NCI-H526 treated with DMSO at 0.1 percent for 48 hours (cell line): ENCODE results near the gene AMBRA1.
"Not testable (repeated sequence)": the region's sequence is repeated elsewhere in the genome, so short reads cannot be mapped to it uniquely, and the experiment has no call there.

ENCODE experiments used
- DNase-seq: peaks from one replicate; lab custom pipeline; 2025; lab: John Stamatoyannopoulos, UW

AMBRA1 gene

GRCh38 chr11:46616551-46617133, 22.8 kb upstream of the AMBRA1 start:
- no peak for DNase-seq

GRCh38 chr11:46615756-46616155, 21.9 kb upstream of the AMBRA1 start:
- no peak for DNase-seq

DNA sequence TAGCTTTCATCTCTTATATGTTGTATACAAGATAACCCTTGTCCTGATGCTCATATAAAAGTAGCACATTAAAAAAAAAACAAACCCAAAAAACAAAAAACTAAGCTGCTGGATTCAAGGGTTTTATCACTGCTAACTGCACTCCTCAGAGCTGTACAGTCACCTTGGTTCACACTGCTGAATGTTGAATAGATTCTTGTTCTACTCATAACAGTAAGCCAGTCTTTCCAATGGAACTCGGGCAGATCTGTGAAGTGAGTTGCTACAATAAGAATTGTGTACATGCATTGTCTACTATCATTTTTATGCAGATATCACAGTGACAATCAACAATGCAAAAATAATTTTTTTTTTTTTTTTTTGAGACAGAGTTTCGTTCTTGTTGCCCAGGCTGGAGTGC, 18.5 kb upstream of the AMBRA1 start:
- DNase-seq, result no peak

- DNase-seq, result no peak
These were observed 17.9 kb upstream of the AMBRA1 start for GRCh38 chr11:46611526-46612304.

GRCh38 chr11:46609386-46609785, 15.6 kb upstream of the AMBRA1 start:
- no peak for DNase-seq

DNA sequence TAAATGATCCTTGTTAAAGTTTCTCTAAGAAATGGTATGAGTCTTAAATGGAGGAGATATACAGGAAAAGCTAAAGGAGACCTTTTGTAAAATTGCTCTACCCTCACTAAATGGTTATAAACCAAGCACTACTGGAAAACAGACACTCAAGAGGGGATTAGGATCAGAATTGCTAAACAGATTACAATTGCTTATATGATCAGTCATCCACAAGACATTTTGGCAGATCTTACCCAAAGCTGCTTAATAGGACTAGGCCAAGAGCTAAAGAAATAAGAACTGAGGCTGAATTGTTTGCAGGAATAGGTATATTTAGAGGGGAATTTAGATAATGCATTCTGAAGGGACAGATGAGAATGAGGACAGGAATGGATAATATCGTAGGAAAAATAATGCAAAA, 13.7 kb upstream of the AMBRA1 start:
- DNase-seq, result no peak

- DNase-seq, result peak; percentile 57
These were observed 11.0 kb upstream of the AMBRA1 start for GRCh38 chr11:46604796-46605195.

DNA sequence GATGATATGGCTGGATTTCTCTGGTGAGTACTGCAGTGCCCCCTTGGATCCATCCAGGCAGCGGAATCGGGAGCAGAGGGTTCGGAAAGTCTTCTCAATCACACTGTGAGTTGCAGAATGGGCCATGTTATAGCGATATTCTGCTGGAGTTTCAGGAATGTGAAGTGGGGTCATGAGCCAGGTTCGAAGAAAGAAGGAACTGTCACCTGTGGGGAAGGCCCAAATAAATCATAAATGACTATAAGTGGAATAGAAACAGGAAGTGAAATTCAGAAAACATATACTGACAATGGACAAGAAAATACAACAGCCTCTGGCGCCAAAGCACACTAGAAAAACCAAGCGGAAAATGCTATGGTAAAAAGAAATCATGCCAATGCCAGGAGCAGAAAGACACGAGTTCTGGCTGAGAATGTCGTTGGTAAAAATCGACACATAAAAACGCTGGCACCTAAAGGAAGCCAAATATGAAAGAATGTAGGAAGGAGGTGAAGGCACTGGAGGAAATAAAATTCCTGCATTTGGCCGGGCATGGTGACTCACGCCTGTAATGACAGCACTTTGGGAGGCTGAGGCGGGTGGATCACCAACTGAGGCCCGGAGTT, 10.0 kb upstream of the AMBRA1 start:
- no peak for DNase-seq

- DNase-seq, result no peak
These were observed 7.3 kb upstream of the AMBRA1 start for GRCh38 chr11:46601129-46601528.

DNA sequence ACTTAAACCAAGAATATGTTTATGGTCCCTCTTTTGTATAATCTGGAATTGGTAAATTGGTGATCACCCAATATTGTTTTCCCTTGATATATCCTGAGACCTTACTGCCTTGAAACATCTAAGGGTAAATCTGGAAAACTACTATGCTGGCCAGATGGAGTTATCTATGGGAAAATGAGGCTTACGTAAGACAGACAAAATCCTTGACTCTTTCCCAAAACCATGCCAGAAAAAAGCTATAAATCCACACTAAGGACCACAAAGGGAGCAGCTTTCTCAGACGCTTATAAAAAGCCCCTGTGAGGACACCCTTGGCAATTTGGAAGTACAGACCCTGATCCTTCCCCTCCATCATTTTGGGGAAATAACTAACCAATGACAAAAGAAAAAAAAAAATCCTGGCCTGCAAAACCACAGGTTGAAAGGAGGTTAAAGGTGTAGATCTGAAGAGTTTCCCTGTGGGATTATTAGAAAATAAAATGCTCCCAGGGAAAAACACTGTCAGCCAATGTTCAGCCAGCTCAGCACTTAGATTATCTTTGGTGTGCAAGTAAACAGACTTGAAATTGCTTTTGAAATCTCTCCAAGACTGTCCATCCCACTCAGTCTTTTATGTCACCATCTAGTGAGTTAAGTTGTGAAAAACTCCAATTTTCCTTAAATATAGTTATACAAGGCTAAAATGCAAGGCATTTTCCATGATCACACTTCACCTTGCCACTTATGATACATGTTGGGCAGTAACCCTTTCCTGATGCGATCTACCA, 6.6 kb upstream of the AMBRA1 start:
- DNase-seq, result no peak

- DNase-seq, result no peak
These were observed 5.7 kb upstream of the AMBRA1 start for GRCh38 chr11:46599340-46600193.

DNA sequence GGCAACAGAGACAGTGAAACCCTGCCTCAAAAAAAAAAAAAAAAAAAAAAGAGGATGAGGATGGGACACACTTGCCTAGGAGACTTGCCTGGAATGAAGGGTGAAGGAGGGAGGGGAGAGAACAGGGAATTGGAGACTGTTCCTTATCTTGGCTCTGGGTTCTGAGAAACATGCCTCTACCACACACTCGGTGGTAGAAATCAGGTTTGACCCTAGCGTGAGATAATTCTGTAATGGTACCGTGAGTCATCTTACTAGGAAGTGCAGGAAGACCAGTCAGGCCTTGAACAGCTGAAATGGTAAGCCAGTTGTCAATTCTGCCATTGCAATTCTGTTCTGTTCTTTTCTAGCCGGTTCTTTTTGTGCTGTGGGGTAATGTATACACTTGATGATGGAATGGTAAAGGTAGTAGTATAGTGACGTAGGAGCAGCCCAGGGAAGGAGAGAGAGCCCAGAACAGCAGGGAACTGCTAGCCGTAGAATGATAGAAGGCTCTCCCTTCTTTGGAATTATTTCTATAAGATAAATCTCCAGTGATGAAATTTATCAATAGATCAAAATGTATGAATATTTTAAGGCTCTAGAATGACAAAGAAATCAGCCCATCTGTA, 3.9 kb upstream of the AMBRA1 start:
- no peak for DNase-seq

DNA sequence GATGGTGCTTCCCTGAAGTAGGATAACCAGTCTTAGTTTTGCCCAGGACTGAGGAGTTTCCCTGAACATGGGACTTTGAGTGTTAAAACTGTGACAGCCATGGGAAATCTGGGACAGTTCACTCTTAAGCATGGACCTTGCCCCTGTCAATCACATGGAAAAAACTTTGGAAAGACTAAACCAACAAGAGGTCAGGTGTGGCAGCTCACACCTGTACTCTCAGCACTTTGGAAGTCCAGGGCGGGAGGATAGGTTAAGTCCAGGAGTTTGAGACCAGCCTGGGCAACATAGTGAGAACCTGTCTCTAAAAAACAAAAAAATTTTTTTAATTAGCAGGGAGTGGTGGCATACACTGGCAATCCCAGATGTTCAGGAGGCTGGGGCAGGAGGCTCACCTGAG, 3.3 kb upstream of the AMBRA1 start:
- no peak for DNase-seq

- no peak for DNase-seq
These were observed 962 bp upstream of the AMBRA1 start for GRCh38 chr11:46594785-46595184.

GRCh38 chr11:46594374-46594700, 514 bp upstream of the AMBRA1 start:
- DNase-seq, result no peak

GRCh38 chr11:46590740-46591605, 2.9 kb downstream of the AMBRA1 start:
- no peak for DNase-seq

- no peak for DNase-seq
These were observed 4.9 kb downstream of the AMBRA1 start for GRCh38 chr11:46588915-46589314.

GRCh38 chr11:46588131-46588530, 5.7 kb downstream of the AMBRA1 start:
- DNase-seq, result no peak

DNA sequence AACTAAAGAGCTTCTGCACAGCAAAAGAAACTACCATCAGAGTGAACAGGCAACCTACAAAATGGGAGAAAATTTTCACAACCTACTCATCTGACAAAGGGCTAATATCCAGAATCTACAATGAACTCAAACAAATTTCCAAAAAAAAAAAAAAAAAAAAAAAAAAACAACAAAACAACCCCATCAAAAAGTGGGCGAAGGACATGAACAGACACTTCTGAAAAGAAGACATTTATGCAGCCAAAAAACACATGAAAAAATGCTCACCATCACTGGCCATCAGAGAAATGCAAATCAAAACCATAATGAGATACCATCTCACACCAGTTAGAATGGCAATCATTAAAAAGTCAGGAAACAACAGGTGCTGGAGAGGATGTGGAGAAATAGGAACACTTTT, 10.3 kb downstream of the AMBRA1 start:
- not testable (repeated sequence) for DNase-seq

DNA sequence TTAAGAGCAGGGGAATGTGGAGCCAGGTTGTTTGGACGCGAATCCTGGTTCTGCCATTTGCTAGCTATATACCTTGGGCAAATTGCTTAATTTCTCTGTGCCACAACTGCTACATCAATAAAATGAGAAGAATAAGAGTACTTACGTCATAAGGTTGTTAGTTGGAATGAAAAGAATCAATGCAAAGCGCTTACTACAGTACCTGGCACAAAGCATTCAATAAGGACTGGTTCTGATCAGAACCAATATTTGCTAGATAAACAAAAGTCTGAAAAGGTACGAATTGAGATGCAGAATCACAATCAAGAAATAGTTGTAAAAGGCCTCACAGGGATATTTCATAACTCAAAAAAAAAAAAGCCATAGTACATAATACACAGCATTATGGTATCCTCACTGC, 11.2 kb downstream of the AMBRA1 start:
- DNase-seq, result no peak

DNA sequence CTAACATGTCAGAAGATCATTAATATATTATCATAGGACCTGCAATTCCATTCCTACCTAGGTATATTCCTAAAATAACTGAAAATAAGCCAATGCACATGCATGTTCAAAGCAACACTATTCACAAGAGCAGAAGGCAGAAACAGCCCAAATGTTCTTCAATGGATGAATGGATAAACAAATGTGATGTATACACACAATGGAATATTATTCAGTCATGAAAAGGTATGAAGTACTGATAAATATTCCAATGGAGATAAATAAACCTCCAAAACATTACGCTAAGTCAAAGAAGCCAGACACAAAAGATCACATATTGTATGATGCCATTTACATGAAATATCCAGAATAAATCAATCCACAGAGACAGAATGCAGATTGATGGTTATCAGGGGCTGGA, 16.8 kb downstream of the AMBRA1 start:
- no peak for DNase-seq
